HepG2 (cell line): ENCODE measurements around the gene TENT4B. TPM values are rescaled to one million over a fixed set of nuclear protein-coding genes. Genes with fewer than 3 reads are reported as not detected.

ENCODE experiments used
- ATAC-seq: fragments of 200-7000 bp; cut with Tn5 transposase; 3 replicates; pipeline ENCODE4 v1.9.1; 2020; ENCODE audit warnings: mild to moderate bottlenecking, moderate library complexity
- BruUV-seq: library from RNA; stranded (reverse); fragments of 400-500 nt; replicated peaks from 2 replicates; lab custom pipeline; 2021; lab: Mats Ljungman, UMichigan
- CTCF ChIA-PET: fragments of 300-600 bp; formaldehyde crosslinking; extraction: SDS; loops from one replicate; lab custom pipeline; 2021; ENCODE audit warnings: low total read pairs, inconsistent platforms, low intra/inter-chr PET ratio; lab: Yijun Ruan, JAX
- POLR2A ChIA-PET: fragments of 350-600 bp; sonication (Branson Sonifier 250); formaldehyde crosslinking; loops from one replicate; lab custom pipeline; 2020; ENCODE audit warnings: antibody characterized with exemption, inconsistent platforms; lab: Yijun Ruan, JAX
- DNase-seq: peaks from one replicate; pipeline ENCODE4 v3.0.0-alpha.2; 2015; ENCODE audit warnings: low spot score
- FAIRE-seq: peaks from 3 replicates; lab custom pipeline; 2011; peaks lifted over from hg19 to GRCh38; lab: Jason Lieb, UNC
- H2AFZ ChIP-seq: one replicate; pipeline ENCODE4 v1.6.1; 2011; ENCODE audit warnings: low read length, inconsistent platforms
- H3K27ac ChIP-seq: fragments of 300-600 bp; 3 replicates; pipeline ENCODE4 v1.8.0; 2011; ENCODE audit warnings: mixed run types, mild to moderate bottlenecking, mixed read lengths, low read length, inconsistent platforms; ENCODE audit not compliant: insufficient read depth; ENCODE audit errors: extremely low read length
- H3K27me3 ChIP-seq, 2 experiments: fragments of 200-600 bp in 1 of 2; 2 replicates in 1 of 2; 3 replicates in 1 of 2; pipeline versions ENCODE4 v1.6.0 to v1.8.0; 2011; ENCODE audit warnings: low read length in 2 of 2, mild to moderate bottlenecking in 2 of 2, moderate library complexity in 2 of 2, inconsistent platforms in 1 of 2; ENCODE audit not compliant: insufficient read depth in 2 of 2, control insufficient read depth in 1 of 2
- H3K36me3 ChIP-seq, 2 experiments: fragments of 200-600 bp in 1 of 2; replicated peaks in 1 of 2; 2 replicates in 1 of 2; 3 replicates in 1 of 2; pipeline versions ENCODE4 v1.5.1 to v1.8.0; 2011; ENCODE audit warnings: low read length in 2 of 2, inconsistent platforms in 1 of 2; ENCODE audit not compliant: insufficient read depth in 2 of 2, control insufficient read depth in 1 of 2
- H3K4me1 ChIP-seq: 2 replicates; pipeline ENCODE4 v1.5.1; 2012; ENCODE audit warnings: low read length, inconsistent platforms; ENCODE audit not compliant: insufficient read depth
- H3K4me2 ChIP-seq: 2 replicates; pipeline ENCODE4 v1.6.0; 2011; ENCODE audit warnings: low read depth, low read length, inconsistent platforms
- H3K4me3 ChIP-seq, 3 experiments: fragments of 200-600 bp in 1 of 3; sonication (generic), shearing (Covaris generic) in 1 of 3; replicated peaks in 1 of 3; 2 replicates each; pipeline ENCODE4 v1.5.1; 2011 to 2016; ENCODE audit warnings: low read length in 3 of 3, inconsistent platforms in 2 of 3, low read depth in 2 of 3, mild to moderate bottlenecking in 2 of 3, control low read depth in 1 of 3, mixed read lengths in 1 of 3; ENCODE audit not compliant: insufficient read depth in 1 of 3
- H3K79me2 ChIP-seq: one replicate; pipeline ENCODE4 v1.6.1; 2011; ENCODE audit warnings: low read length, inconsistent platforms; ENCODE audit not compliant: insufficient read depth
- H3K9ac ChIP-seq: 2 replicates; pipeline ENCODE4 v1.6.0; 2011; ENCODE audit warnings: mild to moderate bottlenecking, low read depth, low read length, inconsistent platforms; ENCODE audit not compliant: insufficient read depth
- H3K9me3 ChIP-seq: 2 replicates; pipeline ENCODE4 v1.5.1; 2012; ENCODE audit warnings: mild to moderate bottlenecking, low read length
- H4K20me1 ChIP-seq: 2 replicates; pipeline ENCODE4 v1.6.0; 2011; ENCODE audit warnings: inconsistent platforms, mild to moderate bottlenecking, low read length, moderate library complexity; ENCODE audit not compliant: insufficient read depth
- NR2F1 ChIP-seq, 2 experiments: fragments of 450-650 bp in 1 of 2; formaldehyde crosslinking in 1 of 2; IDR thresholded peaks; 2 replicates each; pipeline versions ENCODE4 v1.5.0 to v1.6.1; 2016 to 2020; ENCODE audit warnings: mild to moderate bottlenecking in 1 of 2, missing compliant biosample characterization in 1 of 2, missing genetic modification reagents in 1 of 2, moderate library complexity in 1 of 2
- PCBP2 ChIP-seq: fragments of 200-400 bp; formaldehyde crosslinking; optimal IDR thresholded peaks from 2 replicates; pipeline ENCODE3; 2018; ENCODE audit warnings: low read length, low read depth; ENCODE audit not compliant: poor library complexity, severe bottlenecking
- ZNF549 ChIP-seq: sonication (generic); formaldehyde crosslinking; IDR thresholded peaks from 2 replicates; pipeline ENCODE4 v1.5.0; 2020; ENCODE audit warnings: missing genetic modification reagents
- WGBS: methylation state at CpG from one replicate; pipeline ENCODE4 v1.1.6; 2017; ENCODE audit warnings: low lambda C conversion rate; 5-methylcytosine and 5-hydroxymethylcytosine counted together
- in situ Hi-C: cut with HindIII; loops from 2 replicates; pipeline ENCODE4 v1.10.0; 2017; ENCODE audit warnings: low pct_unique_long_range_greater_than_20kb; ENCODE audit not compliant: extremely low pct_ligation_motif_present
- intact Hi-C: fragments of 100-400 bp; cut with micrococcal nuclease; formaldehyde crosslinking; loops from one replicate; pipeline ENCODE4 v1.10.0; 2022; ENCODE audit not compliant: unreplicated experiment
- polyA plus RNA-seq, 8 experiments: library from polyadenylated mRNA; depleted of rRNA in 3 of 8; stranded (reverse) in 7 of 8; unstranded in 1 of 8; fragments of >200 nt; fragmentation: Illumina TruSeq in 4 of 8; extraction: Trizol in 4 of 8; gene quantifications; 2 replicates each; pipeline versions ENCODE4 v1.2.1 to v1.2.3, GENCODE V29; 2011 to 2016; ENCODE audit warnings: low read depth in 4 of 8, missing spikeins in 1 of 8, mixed read lengths in 1 of 8; ENCODE audit not compliant: insufficient read depth in 1 of 8
- total RNA-seq, 5 experiments: library from RNA; depleted of rRNA; stranded (reverse); fragments of >200 nt; fragmentation: Illumina TruSeq; extraction: Trizol; gene quantifications; 2 replicates each; pipeline ENCODE4 v1.2.3, GENCODE V29; 2016; ENCODE audit warnings: low read depth in 1 of 5
- TF ChIP-seq, protein P1 (sequence below): sonication (generic); formaldehyde crosslinking; IDR thresholded peaks from 2 replicates; pipeline ENCODE4 v1.5.0; 2020; ENCODE audit warnings: mild to moderate bottlenecking, missing genetic modification reagents
- TF ChIP-seq, protein P2 (sequence below): sonication (generic); formaldehyde crosslinking; IDR thresholded peaks from 2 replicates; pipeline ENCODE4 v1.4.0; 2020; ENCODE audit warnings: missing genetic modification reagents

The TENT4B gene
- total and polyA plus RNA-seq, 2 of the 13 experiments (the other 11 are each of a cell fraction or from before 2014, with no cell fraction given): 15.0 to 32.8 TPM

DNA sequence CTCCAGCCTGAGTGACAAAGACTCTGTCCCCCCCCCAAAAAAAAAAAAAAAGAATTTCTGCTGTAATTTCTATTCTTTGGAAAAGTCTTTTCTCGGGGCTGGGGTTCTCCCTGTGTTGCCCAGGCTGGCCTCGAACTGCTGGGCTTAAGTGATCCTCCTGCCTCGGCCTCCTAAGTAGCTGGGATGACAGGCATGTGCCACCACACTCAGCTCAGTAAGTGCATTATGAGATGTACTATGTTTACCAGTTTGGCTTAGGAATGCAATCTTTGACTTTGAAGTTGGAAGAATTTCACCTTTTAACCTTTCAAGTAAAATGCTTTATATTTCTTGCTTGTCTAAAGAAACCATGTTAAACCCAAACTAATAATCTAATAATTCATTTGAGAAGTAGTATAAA is 85.2 kb downstream of the TENT4B start:
- Histone ChIP-seq H3K27me3 (no peaks in the 10 kb centered on the region; a peak in 1 of 5 replicates), H3K4me3 (no peak overlapping the region), H3K9me3 (no peaks in the 10 kb centered on the region), H3K36me3 (no peaks in the 10 kb centered on the region), H3K4me1 (no peaks in the 10 kb centered on the region), H2AFZ (no peak overlapping the region), H3K27ac (no peak overlapping the region), H3K9ac (no peak overlapping the region), H3K79me2 (no peaks in the 10 kb centered on the region), H4K20me1 (0 out of 2 replicates have a peak, but pooled peaks cover 3% of the 10 kb centered on the region), H3K4me2 (no peak overlapping the region)
- POLR2A ChIA-PET: no interaction called here
- DNase-seq (peak; percentile 15), FAIRE-seq (no peak), ATAC-seq (no peak)
- TF ChIP-seq ZNF549 (CRISPR knock-in tag) (no peak), PCBP2 (no peak), NR2F1 (CRISPR knock-in tag; IDR thresholded peaks at IDR 0.05) (0 out of 4 replicates have a peak, but pooled peaks of 1 of the 2 experiments have one; percentile 32)
- TF ChIP-seq, protein P1, sequence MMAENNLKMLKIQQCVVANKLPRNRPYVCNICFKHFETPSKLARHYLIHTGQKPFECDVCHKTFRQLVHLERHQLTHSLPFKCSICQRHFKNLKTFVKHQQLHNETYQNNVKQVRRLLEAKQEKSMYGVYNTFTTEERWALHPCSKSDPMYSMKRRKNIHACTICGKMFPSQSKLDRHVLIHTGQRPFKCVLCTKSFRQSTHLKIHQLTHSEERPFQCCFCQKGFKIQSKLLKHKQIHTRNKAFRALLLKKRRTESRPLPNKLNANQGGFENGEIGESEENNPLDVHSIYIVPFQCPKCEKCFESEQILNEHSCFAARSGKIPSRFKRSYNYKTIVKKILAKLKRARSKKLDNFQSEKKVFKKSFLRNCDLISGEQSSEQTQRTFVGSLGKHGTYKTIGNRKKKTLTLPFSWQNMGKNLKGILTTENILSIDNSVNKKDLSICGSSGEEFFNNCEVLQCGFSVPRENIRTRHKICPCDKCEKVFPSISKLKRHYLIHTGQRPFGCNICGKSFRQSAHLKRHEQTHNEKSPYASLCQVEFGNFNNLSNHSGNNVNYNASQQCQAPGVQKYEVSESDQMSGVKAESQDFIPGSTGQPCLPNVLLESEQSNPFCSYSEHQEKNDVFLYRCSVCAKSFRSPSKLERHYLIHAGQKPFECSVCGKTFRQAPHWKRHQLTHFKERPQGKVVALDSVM (CRISPR knock-in tag): peak; percentile 24; the same call in 1 of the 2 replicates
- TF ChIP-seq, protein P2, sequence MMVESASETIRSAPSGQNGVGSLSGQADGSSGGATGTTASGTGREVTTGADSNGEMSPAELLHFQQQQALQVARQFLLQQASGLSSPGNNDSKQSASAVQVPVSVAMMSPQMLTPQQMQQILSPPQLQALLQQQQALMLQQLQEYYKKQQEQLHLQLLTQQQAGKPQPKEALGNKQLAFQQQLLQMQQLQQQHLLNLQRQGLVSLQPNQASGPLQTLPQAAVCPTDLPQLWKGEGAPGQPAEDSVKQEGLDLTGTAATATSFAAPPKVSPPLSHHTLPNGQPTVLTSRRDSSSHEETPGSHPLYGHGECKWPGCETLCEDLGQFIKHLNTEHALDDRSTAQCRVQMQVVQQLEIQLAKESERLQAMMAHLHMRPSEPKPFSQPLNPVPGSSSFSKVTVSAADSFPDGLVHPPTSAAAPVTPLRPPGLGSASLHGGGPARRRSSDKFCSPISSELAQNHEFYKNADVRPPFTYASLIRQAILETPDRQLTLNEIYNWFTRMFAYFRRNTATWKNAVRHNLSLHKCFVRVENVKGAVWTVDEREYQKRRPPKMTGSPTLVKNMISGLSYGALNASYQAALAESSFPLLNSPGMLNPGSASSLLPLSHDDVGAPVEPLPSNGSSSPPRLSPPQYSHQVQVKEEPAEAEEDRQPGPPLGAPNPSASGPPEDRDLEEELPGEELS (CRISPR knock-in tag): no peak
- CTCF ChIA-PET: no interaction called here
- intact Hi-C loops: no loop called here
- BruUV-seq: no TSS peak
- 15% methylated on average over 3 of the region's 3 CpGs for WGBS
- in situ Hi-C loops: no loop called here
